CD4-positive, CD25-positive, alpha-beta regulatory T cell (primary cell): ENCODE results near the gene RAB28. TPM values are rescaled to one million over a fixed set of nuclear protein-coding genes. Genes with fewer than 3 reads are reported as not detected.
"Not testable (repeated sequence)": the region's sequence is repeated elsewhere in the genome, so short reads cannot be mapped to it uniquely, and the experiment has no call there.

Experiments
- ATAC-seq, 2 donors: fragments of 150-1000 bp; cut with Tn5 transposase; one replicate each; pipeline ENCODE4 v1.10.0; 2021; ENCODE audit warnings: low read depth in 2 of 2, moderate number of reproducible peaks in 2 of 2, moderate library complexity in 1 of 2
- DNase-seq, 3 donors: peaks; one replicate each; pipeline versions ENCODE4 v3.0.0 to v3.0.0-alpha.2; 2012 to 2022; ENCODE audit warnings: mixed read lengths in 1 of 3
- H3K27ac ChIP-seq: one replicate; pipeline ENCODE4 v1.7.0; 2013; ENCODE audit warnings: mild to moderate bottlenecking, low read length; ENCODE audit not compliant: insufficient read depth, poor library complexity, severe bottlenecking
- H3K27me3 ChIP-seq: one replicate; pipeline ENCODE4 v1.7.0; 2013; ENCODE audit warnings: low read length; ENCODE audit not compliant: control insufficient read depth, insufficient read depth
- H3K36me3 ChIP-seq: one replicate; pipeline ENCODE4 v1.7.0; 2013; ENCODE audit warnings: mild to moderate bottlenecking, low read length, moderate library complexity; ENCODE audit not compliant: control insufficient read depth, insufficient read depth
- H3K4me1 ChIP-seq: 2 replicates; pipeline ENCODE4 v1.7.0; 2013; ENCODE audit warnings: mild to moderate bottlenecking, low read length; ENCODE audit not compliant: insufficient read depth, control insufficient read depth, poor library complexity, severe bottlenecking
- H3K4me3 ChIP-seq: one replicate; pipeline ENCODE4 v1.7.0; 2013; ENCODE audit warnings: low read depth, mild to moderate bottlenecking, low read length, moderate library complexity
- H3K9me3 ChIP-seq, 2 experiments: 1 replicate in 1 of 2; 2 replicates in 1 of 2; pipeline ENCODE4 v1.7.0; 2013; ENCODE audit warnings: low read length in 2 of 2, mild to moderate bottlenecking in 1 of 2, moderate library complexity in 1 of 2; ENCODE audit not compliant: control insufficient read depth in 2 of 2
- H3K27ac Mint-ChIP-seq, 3 donors: one replicate each; pipeline ENCODE4 v1.8.0; 2020 to 2022; ENCODE audit warnings: mild to moderate bottlenecking in 3 of 3, mixed read lengths in 3 of 3, moderate library complexity in 2 of 3
- H3K27me3 Mint-ChIP-seq: one replicate; pipeline ENCODE4 v1.8.0; 2022; ENCODE audit warnings: mild to moderate bottlenecking, mixed read lengths
- H3K36me3 Mint-ChIP-seq: one replicate; pipeline ENCODE4 v1.8.0; 2020; ENCODE audit warnings: mixed read lengths
- H3K4me1 Mint-ChIP-seq, 4 donors: one replicate each; pipeline ENCODE4 v1.8.0; 2020 to 2022; ENCODE audit warnings: mixed read lengths in 4 of 4, mild to moderate bottlenecking in 1 of 4
- H3K4me3 Mint-ChIP-seq, 4 donors: one replicate each; pipeline ENCODE4 v1.8.0; 2020 to 2022; ENCODE audit warnings: mild to moderate bottlenecking in 4 of 4, mixed read lengths in 4 of 4, moderate library complexity in 3 of 4
- H3K9me3 Mint-ChIP-seq, 7 donors: one replicate each; pipeline ENCODE4 v1.8.0; 2020 to 2022; ENCODE audit warnings: mixed read lengths in 7 of 7, mild to moderate bottlenecking in 3 of 7, moderate library complexity in 2 of 7
- polyA plus RNA-seq, 4 donors: library from polyadenylated mRNA; unstranded; fragments of 300-500 nt; fragmentation: Illumina TruSeq; gene quantifications; one replicate each; pipeline ENCODE4 v1.2.3, GENCODE V29; 2021
- total RNA-seq: library from RNA; stranded (reverse); gene quantifications from one replicate; pipeline ENCODE4 v1.2.3, GENCODE V29; 2022

The RAB28 gene
- total and polyA plus RNA-seq, 5 donors from 2014 or later, result 7.5 to 18.2 (median 15.5) TPM

DNA sequence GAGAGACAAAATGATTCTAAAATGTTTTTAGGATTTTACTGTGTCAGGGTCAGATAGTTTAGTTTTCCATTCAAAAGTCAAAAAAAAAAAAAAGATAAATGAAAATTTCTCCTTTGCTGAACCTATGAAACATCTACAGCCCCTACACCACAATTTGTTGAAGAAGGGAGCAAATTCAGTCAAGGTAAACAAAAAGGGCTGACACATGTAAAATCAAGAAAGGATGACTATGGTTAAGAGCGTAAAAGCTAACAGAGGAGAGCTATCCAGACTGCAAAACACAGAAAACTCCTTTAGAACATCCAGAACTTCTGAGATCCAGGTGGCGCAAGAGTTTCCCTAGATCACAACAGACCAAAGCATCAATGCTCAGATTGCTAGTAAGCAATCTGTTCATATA, 72.2 kb downstream of the RAB28 start:
- H3K36me3 Mint-ChIP-seq, result peaks cover 28% of the 10 kb centered on the region
- DNase-seq (no peak), ATAC-seq (no peak)
- H3K27ac Mint-ChIP-seq, result no peak overlapping the region
- H3K36me3 ChIP-seq, result no peaks in the 10 kb centered on the region
- H3K27me3 Mint-ChIP-seq, result no peaks in the 10 kb centered on the region
- no peak overlapping the region for H3K27ac ChIP-seq
- no peak overlapping the region for H3K4me3 Mint-ChIP-seq
- H3K9me3 ChIP-seq, result no peaks in the 10 kb centered on the region
- H3K27me3 ChIP-seq, result no peaks in the 10 kb centered on the region
- H3K4me3 ChIP-seq, result no peak overlapping the region
- peaks cover 5 to 21% (median 20%) of the 10 kb centered on the region in 4 donors for H3K4me1 Mint-ChIP-seq
- peaks cover 0 to 4% (median 0%) of the 10 kb centered on the region in 7 donors for H3K9me3 Mint-ChIP-seq
- H3K4me1 ChIP-seq, result no peaks in the 10 kb centered on the region

DNA sequence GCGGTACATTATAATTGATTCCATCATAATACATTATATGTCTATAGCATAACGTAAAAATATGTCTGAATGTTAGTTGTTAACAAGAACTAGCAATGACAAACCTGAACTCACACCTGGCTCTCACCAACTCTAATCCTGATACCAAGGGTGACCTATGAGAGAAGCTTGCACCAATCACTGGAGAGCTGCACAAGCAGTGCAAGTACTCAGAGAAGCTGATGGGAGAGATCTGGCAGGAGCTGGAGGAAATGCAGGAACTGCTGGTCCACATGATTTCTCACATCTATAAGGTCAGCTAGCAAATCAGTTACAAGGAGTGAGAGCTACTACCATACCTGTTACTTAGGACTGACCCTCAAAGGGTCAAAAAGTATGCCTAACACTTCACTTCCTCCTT, 74.8 kb downstream of the RAB28 start:
- H3K36me3 Mint-ChIP-seq, result peaks cover 22% of the 10 kb centered on the region
- no peak overlapping the region for H3K27ac ChIP-seq
- DNase-seq (no peak), ATAC-seq (no peak)
- H3K4me1 ChIP-seq, result no peaks in the 10 kb centered on the region
- H3K4me1 Mint-ChIP-seq, result peaks cover 0 to 16% (median 12%) of the 10 kb centered on the region in 4 donors
- peak overlapping the region in 1 of 3 donors; percentile 42 for H3K27ac Mint-ChIP-seq
- no peaks in the 10 kb centered on the region for H3K9me3 ChIP-seq
- H3K27me3 Mint-ChIP-seq, result no peaks in the 10 kb centered on the region
- no peaks in the 10 kb centered on the region for H3K36me3 ChIP-seq
- H3K9me3 Mint-ChIP-seq, result peaks cover 0 to 6% (median 3%) of the 10 kb centered on the region in 7 donors
- H3K27me3 ChIP-seq, result no peaks in the 10 kb centered on the region
- no peak overlapping the region for H3K4me3 Mint-ChIP-seq
- H3K4me3 ChIP-seq, result no peak overlapping the region

DNA sequence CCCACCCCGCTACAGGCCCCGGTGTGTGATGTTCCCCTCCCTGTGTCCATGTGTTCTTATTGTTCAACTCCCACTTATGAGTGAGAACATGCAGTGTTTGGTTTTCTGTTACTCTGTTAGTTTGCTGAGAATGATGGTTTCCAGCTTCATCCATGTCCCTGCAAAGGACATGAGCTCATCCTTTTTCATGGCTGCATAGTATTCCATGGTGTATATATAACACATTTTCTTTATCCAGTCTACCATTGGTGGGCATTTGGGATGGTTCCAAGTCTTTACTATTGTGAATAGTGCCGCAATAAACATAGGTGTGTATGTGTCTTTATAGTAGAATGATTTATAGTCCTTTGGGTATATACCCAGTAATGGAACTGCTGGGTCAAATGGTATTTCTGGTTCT, 78.0 kb downstream of the RAB28 start:
- not testable (repeated sequence) for ATAC-seq, H3K4me1 ChIP-seq, H3K4me3 Mint-ChIP-seq

DNA sequence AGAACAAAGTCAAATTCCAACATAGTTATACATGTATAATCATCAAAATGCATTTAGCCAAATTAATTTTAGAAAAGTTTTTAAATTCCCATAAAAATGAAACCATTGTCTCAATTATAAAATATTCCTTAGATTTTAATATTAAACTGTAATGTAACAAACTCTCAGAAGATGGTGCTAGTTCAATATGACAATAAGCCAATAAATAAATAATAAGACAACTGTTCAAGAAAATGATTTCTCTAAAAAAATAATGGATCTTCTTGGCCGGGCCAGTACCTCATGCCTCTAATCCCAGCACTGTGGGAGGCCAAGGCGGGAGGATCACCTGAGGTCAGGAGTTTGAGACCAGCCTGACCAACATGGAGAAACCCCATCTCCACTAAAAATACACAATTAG, 80.3 kb downstream of the RAB28 start:
- Mint-ChIP-seq H3K36me3 (peaks cover 25% of the 10 kb centered on the region), H3K9me3 (peaks cover 0 to 6% (median 3%) of the 10 kb centered on the region in 7 donors), H3K4me3 (no peak overlapping the region), H3K4me1 (peaks cover 0 to 18% (median 2%) of the 10 kb centered on the region in 4 donors), H3K27ac (no peak overlapping the region), H3K27me3 (no peaks in the 10 kb centered on the region)
- ATAC-seq (no peak), DNase-seq (no peak)
- Histone ChIP-seq H3K4me3 (no peak overlapping the region), H3K27ac (no peak overlapping the region), H3K4me1 (no peaks in the 10 kb centered on the region), H3K27me3 (no peaks in the 10 kb centered on the region), H3K9me3 (no peaks in the 10 kb centered on the region), H3K36me3 (no peaks in the 10 kb centered on the region)

More for the DNA sequence above, 78.0 kb downstream of the RAB28 start:
- H3K4me3 ChIP-seq, DNase-seq, H3K27me3 ChIP-seq, H3K27ac Mint-ChIP-seq, H3K27ac ChIP-seq, H3K9me3 ChIP-seq, H3K4me1 Mint-ChIP-seq, H3K27me3 Mint-ChIP-seq, H3K36me3 ChIP-seq, H3K9me3 Mint-ChIP-seq: not testable (repeated sequence)
- H3K36me3 Mint-ChIP-seq, result peaks cover 29% of the 10 kb centered on the region

DNA sequence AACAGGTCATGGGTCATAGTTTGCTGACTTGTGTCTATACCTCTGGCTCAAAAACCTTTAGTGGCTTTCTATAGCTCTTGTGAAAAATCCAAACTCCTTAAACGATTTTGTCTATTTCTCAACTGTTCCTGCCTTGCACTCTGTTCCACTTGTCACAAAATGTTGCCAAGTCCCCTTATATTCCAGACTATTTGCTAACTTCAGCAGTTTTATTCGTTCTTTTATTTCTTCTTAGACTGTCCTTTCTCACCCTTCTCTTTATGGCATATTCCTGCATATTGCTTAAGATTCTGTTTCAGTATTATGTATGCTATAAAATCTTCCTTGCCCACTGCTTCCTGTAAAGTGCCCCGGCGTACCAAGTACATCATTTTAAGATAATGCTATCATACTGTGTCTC, 80.8 kb downstream of the RAB28 start:
- DNase-seq (no peak), ATAC-seq (no peak)
- Histone ChIP-seq H3K27ac (no peak overlapping the region), H3K36me3 (no peaks in the 10 kb centered on the region), H3K4me1 (no peaks in the 10 kb centered on the region), H3K27me3 (no peaks in the 10 kb centered on the region), H3K4me3 (no peak overlapping the region), H3K9me3 (no peaks in the 10 kb centered on the region)
- Mint-ChIP-seq H3K9me3 (peaks cover 0 to 6% (median 3%) of the 10 kb centered on the region in 7 donors), H3K27me3 (no peaks in the 10 kb centered on the region), H3K4me1 (peaks cover 0 to 18% (median 3%) of the 10 kb centered on the region in 4 donors), H3K4me3 (no peak overlapping the region), H3K27ac (no peak overlapping the region), H3K36me3 (peaks cover 26% of the 10 kb centered on the region)

DNA sequence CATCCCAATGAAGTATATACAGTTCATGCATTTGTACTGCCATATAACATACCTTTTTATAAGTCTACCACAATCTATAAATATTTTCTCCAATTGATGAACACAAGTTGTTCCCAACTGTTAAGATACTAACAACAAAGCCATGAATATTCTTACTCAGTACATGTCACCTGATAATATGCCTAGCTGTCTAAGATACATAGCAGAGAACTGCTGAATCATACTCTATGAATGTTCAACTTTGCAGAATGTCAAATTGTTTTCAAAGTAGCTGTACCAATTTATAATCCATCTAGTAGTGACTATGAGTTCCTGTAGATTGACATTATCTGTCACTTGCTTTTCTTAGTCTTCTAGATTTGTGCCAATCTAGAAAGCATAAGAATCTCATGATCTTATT, 84.9 kb downstream of the RAB28 start:
- no peaks in the 10 kb centered on the region for H3K4me1 ChIP-seq
- H3K4me3 Mint-ChIP-seq, result no peak overlapping the region
- H3K27ac ChIP-seq, result no peak overlapping the region
- DNase-seq, result no peak
- no peaks in the 10 kb centered on the region for H3K27me3 Mint-ChIP-seq
- H3K36me3 Mint-ChIP-seq, result peaks cover 18% of the 10 kb centered on the region
- H3K27ac Mint-ChIP-seq, result no peak overlapping the region
- peaks cover 4 to 23% (median 10%) of the 10 kb centered on the region in 4 donors for H3K4me1 Mint-ChIP-seq
- H3K27me3 ChIP-seq, result no peaks in the 10 kb centered on the region
- H3K9me3 Mint-ChIP-seq, result no peaks in the 10 kb centered on the region
- ATAC-seq, result no peak
- H3K36me3 ChIP-seq, result no peaks in the 10 kb centered on the region
- no peak overlapping the region for H3K4me3 ChIP-seq
- H3K9me3 ChIP-seq, result no peaks in the 10 kb centered on the region

DNA sequence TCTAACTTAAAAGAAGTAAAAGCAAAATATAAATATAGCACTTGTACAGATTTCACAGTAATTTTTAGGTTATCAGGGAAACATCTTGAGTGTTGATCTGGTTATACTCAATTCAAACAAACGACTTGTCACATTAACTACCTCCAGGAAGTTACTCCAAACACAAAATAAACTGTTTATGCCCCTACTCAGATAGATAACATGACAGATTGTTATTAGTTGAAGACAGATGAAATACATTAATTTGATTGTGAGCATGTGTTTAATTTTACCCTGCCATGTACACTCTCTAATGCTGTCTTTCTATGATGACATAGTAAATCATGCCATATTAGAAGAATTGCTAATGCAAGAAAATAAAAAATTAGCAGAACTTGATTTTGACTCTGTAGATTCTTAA, 88.0 kb downstream of the RAB28 start:
- Mint-ChIP-seq H3K4me3 (no peak overlapping the region), H3K27ac (no peak overlapping the region), H3K27me3 (no peaks in the 10 kb centered on the region), H3K36me3 (peaks cover 15% of the 10 kb centered on the region), H3K4me1 (peaks cover 4 to 20% (median 12%) of the 10 kb centered on the region in 4 donors), H3K9me3 (peaks cover 0 to 2% (median 0%) of the 10 kb centered on the region in 7 donors)
- H3K36me3 ChIP-seq, result no peaks in the 10 kb centered on the region
- H3K4me1 ChIP-seq, result no peaks in the 10 kb centered on the region
- H3K27me3 ChIP-seq, result no peaks in the 10 kb centered on the region
- DNase-seq (no peak), ATAC-seq (no peak)
- no peak overlapping the region for H3K27ac ChIP-seq
- H3K9me3 ChIP-seq, result no peaks in the 10 kb centered on the region
- no peak overlapping the region for H3K4me3 ChIP-seq

DNA sequence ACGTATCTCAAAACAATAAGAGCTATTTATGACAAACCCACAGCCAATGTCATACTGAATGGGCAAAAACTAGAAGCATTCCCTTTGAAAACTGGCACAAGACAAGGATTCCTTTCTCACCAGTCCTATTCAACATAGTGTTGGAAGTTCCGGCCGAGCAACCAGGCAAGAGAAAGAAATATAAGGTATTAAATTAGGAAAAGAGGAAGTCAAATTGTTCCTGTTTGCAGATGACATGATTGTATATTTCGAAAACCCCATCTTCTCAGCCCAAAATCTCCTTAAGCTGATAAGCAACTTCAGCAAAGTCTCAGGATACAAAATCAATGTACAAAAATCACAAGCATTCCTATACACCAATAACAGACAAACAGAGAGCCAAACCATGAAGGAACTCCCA, 94.2 kb downstream of the RAB28 start:
- H3K36me3 ChIP-seq, H3K4me3 Mint-ChIP-seq, H3K27ac ChIP-seq, H3K4me1 ChIP-seq, H3K27ac Mint-ChIP-seq, H3K27me3 Mint-ChIP-seq, ATAC-seq, H3K9me3 ChIP-seq, H3K27me3 ChIP-seq, DNase-seq, H3K4me3 ChIP-seq: not testable (repeated sequence)
- Mint-ChIP-seq H3K4me1 (peaks cover 10 to 38% (median 22%) of the 10 kb centered on the region in 4 donors), H3K36me3 (peaks cover 31% of the 10 kb centered on the region), H3K9me3 (peaks cover 0 to 12% (median 4%) of the 10 kb centered on the region in 7 donors)
